Measurements from ENCODE around the gene AREL1. TPM values are rescaled to one million over a fixed set of nuclear protein-coding genes. Genes with fewer than 3 reads are reported as not detected.

The AREL1 gene
- total and polyA plus RNA-seq, 10 of the 15 experiments (the other 5 are each of a cell fraction or from before 2014, with no cell fraction given): 6.2 to 40.4 (median 23.7) TPM

- TF ChIP-seq ZBTB4 (CRISPR knock-in tag; IDR thresholded peaks at IDR 0.05): no peak
- no peak for TF ChIP-seq HDAC6 (IDR thresholded peaks at IDR 0.05; ENCODE audit: unreplicated experiment)
- TF ChIP-seq KAT2A (conservative IDR thresholded peaks at IDR 0.05; ENCODE audit: control insufficient read depth, low read depth, low read length): no peak
- TF ChIP-seq PKNOX1 (IDR thresholded peaks at IDR 0.05): no peak
These were observed 49.0 kb downstream of the AREL1 start (continued) for GRCh38 chr14:74663884-74664283.

GRCh38 chr14:74661726-74662450 lies 51.0 kb downstream of the AREL1 start:
- Histone ChIP-seq H3K79me2 (ENCODE audit: control insufficient read depth, insufficient read depth, low read length) (no peaks in the 10 kb centered on the region), H4K20me1 (ENCODE audit: control insufficient read depth, insufficient read depth) (no peaks in the 10 kb centered on the region), H3K4me2 (ENCODE audit: control insufficient read depth, insufficient read depth) (no peak overlapping the region), H2AFZ (ENCODE audit: control insufficient read depth, low read depth, low read length) (no peak overlapping the region), H3K9me3 (replicated peaks; ENCODE audit: control insufficient read depth, insufficient read depth, low read length) (no peaks in the 10 kb centered on the region), H3K36me3 (ENCODE audit: control insufficient read depth in 2 of 2, insufficient read depth in 2 of 2, low read length in 1 of 2) (peaks cover 13 to 14% of the 10 kb centered on the region in 2 experiments), H3K27ac (ENCODE audit: control insufficient read depth, insufficient read depth) (no peak overlapping the region), H3K4me1 (ENCODE audit: control insufficient read depth, insufficient read depth, low read length) (0 out of 2 replicates have a peak, but pooled peaks cover 3% of the 10 kb centered on the region), H3K27me3 (replicated peaks in 1 of 2; ENCODE audit: control insufficient read depth in 2 of 2, insufficient read depth in 2 of 2, low read length in 1 of 2) (no peaks in the 10 kb centered on the region), H3K4me3 (no peak overlapping the region), H3K9ac (ENCODE audit: control insufficient read depth, insufficient read depth, low read length) (no peak overlapping the region)
- DNase-seq (ENCODE audit: low read depth, low spot score) (no peak), ATAC-seq (no peak), FAIRE-seq (no peak)
- 99% methylated on average over 7 of the region's 7 CpGs for WGBS (ENCODE audit: insufficient coverage, insufficient replicate concordance, low lambda C conversion rate, missing lambda C conversion rate)
- in situ Hi-C loops (cut with MboI) (no loop called here), intact Hi-C loops (cut with micrococcal nuclease; ENCODE audit: unreplicated experiment) (no loop called here)
- ChIA-PET CTCF (interaction anchor here (1.6 kb wide), 1 partner anchor 50 kb away, joined by 6 read pairs; the partner anchor contains the start of gene LTBP2), SMC1A (ENCODE audit: uncharacterized antibody, unreplicated experiment) (no interaction called here), POLR2A (interaction anchor here (0.7 kb wide), 1 partner anchor 176 kb away, joined by 3 read pairs; no protein-coding TSS in a partner anchor), RAD21 (ENCODE audit: unreplicated experiment) (no interaction called here)
- no TSS peak for BruUV-seq (replicated peaks)
- TF ChIP-seq SMAD1 (IDR thresholded peaks at IDR 0.05; ENCODE audit: low read depth, partially characterized antibody): no peak
- TF ChIP-seq FOXK2 (IDR thresholded peaks at IDR 0.05): no peak
- no peak for TF ChIP-seq HDAC6 (IDR thresholded peaks at IDR 0.05; ENCODE audit: unreplicated experiment)
- TF ChIP-seq ATF2 (IDR thresholded peaks at IDR 0.05; ENCODE audit: low read length): no peak
- TF ChIP-seq ETV6 (conservative IDR thresholded peaks at IDR 0.05 in 1 of 2, IDR thresholded peaks at IDR 0.05 in 1 of 2; ENCODE audit: borderline replicate concordance in 1 of 2, low read depth in 1 of 2): no peak
- TF ChIP-seq NFYA (IDR thresholded peaks at IDR 0.05; ENCODE audit: borderline replicate concordance, low read depth, low read length): no peak
- no peak for TF ChIP-seq ZNF274 (IDR thresholded peaks at IDR 0.05; ENCODE audit: insufficient read depth, insufficient read length)
- TF ChIP-seq PKNOX1 (IDR thresholded peaks at IDR 0.05): no peak
- no peak for TF ChIP-seq USF2 (IDR thresholded peaks at IDR 0.05; ENCODE audit: borderline replicate concordance, low read depth, low read length)
- no peak for TF ChIP-seq TCF3 (IDR thresholded peaks at IDR 0.05; ENCODE audit: borderline replicate concordance, insufficient read depth, low read depth, low read length)
- no peak for TF ChIP-seq SMAD5 (IDR thresholded peaks at IDR 0.05; ENCODE audit: low read depth)

Measured in GM12878 (cell line).